Measurements from ENCODE around the gene PMS2.
"Not testable (repeated sequence)": the region's sequence is repeated elsewhere in the genome, so short reads cannot be mapped to it uniquely, and the experiment has no call there.

The PMS2 gene

DNA sequence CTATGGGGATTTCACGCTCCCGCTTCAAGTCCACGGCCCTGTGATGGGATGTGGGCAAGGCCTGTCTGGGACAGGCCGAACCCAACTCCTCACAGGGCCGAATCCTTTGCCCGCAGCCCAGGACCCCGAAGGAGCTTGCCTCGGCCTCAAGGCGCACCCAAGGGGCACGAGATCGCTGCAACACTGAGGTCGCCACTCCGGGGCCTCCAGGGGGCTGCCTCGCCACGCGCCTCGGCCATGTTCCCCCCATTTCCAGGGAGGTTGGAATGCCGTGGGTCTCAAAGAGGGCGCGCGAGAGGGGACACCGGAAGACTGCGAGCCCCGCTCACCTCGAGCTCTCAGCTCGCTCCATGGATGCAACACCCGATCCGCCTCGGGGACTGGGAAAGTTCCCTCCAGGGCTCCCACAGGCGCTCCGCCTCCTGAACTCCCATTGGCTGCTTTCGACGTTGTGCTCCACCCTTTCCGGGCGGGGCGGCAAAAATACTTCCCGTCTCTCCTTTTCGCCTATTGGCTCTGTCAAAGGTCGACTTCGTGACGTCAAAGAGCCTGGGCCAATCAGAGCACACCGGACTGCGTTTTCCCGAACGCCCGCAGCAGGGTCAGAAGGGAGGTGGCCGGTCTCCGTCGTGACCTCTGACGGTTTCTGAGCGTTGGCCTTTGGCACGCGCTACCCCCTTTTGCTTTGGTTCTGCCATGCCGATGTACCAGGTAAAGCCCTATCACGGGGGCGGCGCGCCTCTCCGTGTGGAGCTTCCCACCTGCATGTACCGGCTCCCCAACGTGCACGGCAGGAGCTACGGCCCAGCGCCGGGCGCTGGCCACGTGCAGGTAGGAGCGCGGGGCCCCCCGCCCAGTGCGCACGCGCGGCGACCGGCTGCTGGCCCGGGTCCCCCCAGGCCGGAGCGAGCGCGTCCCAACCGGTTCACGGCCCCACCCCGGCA is at the start of gene PMS2, which contains the start of gene AIMP2:
Gene PMS2 (minus strand): TSS at position 382 of the 944 bp plus-strand sequence. CDS start 30 bp downstream, at position 352.
Gene AIMP2 (plus strand): TSS at position 605 of the 944 bp plus-strand sequence. CDS start 92 bp downstream, at position 697.
- peak; percentile 98 for DNase-seq (ENCODE audit: low spot score)

DNA sequence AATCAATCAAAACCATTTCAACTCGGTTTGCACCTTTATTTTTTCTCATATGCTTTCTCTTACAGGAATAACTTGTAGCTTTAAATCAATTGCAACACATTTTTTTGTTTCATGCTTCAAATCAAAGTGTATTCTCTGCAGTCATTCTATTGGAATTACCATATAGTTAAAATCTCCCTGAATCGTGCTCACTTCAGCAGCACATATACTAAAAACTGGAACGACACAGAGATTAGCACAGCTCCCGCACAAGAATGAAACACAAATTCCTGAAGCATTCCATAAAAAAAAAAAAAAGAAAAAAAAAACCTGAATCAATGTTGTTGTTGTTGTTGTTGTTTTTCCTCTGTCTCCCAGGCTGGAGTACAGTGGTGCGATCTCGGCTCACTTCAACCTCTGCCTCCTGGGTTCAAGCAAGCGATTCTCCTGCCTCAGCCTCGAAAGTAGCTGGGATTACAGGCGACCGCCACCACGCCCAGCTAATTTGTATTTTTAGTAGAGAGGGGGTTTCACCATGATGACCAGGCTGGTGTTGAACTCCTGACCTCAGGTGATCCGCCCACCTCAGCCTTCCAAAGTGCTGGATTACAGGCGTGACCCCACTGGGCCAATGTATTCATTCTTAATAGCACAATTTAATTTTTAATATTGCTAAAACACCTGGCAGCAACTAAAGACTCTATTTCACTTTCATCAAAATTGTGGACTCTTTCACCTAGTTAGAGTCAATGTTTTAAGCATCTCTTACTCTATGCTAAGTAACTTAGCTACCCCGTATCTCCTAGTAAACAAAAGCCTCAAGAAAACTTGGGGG is 48.7 kb upstream of the PMS2 start:
- DNase-seq (ENCODE audit: low spot score) = no peak

DNA sequence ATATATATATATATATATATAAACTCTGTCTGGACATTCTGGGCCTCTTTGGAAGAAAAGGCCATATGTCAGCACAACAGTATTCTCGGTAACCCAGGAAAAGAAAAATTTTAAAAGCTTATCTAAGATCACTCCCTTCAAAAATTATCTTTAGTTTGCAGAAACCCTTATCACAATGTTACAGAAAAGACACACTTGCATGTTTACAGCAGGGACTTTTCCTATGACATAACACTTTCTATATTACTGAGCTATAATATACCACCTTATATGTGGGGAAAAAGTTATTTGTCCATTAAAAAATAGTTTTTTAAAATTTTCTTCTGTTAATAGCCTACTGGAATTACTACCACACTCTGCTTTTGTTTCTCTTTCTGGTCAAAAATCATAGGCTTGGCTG is 47.8 kb upstream of the PMS2 start:
- DNase-seq (ENCODE audit: low spot score) = no peak

- not testable (repeated sequence) for DNase-seq (ENCODE audit: low spot score)
Observed at GRCh38 chr7:6051185-6051584, 42.3 kb upstream of the PMS2 start.

DNA sequence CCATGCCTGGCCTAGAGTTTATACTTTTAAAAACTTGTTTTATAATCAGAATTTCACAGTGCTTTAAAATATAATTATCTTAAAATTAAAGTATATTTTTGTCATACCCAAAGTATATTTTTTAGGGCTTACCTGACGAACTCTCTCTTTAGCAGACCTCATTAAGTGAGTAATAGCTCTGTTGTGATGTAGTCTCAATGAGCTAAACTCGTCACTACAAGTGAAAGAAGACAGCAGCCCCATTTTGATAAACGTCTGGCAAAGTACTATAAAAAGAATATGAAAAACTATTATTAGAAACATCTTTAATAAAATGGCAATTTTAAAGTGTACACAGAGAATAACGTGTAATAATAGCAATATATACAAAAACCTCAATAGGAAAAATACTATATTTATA is 40.9 kb upstream of the PMS2 start:
- DNase-seq (ENCODE audit: low spot score) = no peak

DNA sequence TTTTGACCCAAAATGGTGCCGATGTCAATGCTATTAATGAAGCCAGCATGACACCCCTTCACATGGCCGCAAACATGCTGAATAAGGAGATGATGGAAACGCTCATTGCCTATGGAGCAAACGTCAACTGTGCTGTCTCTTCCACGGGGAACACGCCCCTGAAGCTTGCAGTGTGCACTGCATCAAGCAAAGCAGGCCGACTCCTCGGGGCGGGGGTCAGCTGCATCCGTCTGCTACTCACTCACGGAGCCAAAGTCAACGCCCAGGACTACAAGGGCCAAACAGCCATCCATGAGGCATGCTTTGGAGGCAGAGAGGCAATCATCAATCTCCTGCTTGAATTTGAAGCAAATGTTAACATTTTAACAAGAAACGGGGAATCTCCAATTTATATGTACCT is 26.8 kb upstream of the PMS2 start:
- DNase-seq (ENCODE audit: low spot score) = no peak

GRCh38 chr7:6035165-6035564 is 26.3 kb upstream of the PMS2 start:
- DNase-seq (ENCODE audit: low spot score) = no peak

GRCh38 chr7:6032641-6033040 is 23.8 kb upstream of the PMS2 start:
- no peak for DNase-seq (ENCODE audit: low spot score)

DNA sequence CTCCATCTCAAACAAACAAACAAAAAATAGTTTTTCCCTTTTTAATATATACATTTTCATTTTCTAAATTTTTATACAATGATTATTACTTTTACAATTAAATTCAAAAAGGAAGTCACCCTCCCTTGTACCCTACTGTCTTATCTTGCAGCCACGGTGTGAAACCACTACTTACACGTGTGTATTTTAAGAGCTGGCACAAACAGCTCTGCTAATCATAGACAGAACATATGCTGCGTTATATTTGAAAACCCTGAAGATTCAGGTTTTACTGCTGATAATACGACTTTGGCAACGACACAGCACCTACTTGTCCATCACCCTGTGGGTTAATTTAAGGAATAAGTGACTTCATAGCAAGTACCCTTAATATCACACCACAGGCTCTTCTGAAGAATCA is 23.3 kb upstream of the PMS2 start:
- no peak for DNase-seq (ENCODE audit: low spot score)

- no peak for DNase-seq (ENCODE audit: low spot score)
Observed at GRCh38 chr7:6031567-6031966, 22.7 kb upstream of the PMS2 start.

GRCh38 chr7:6030988-6031387 is 22.1 kb upstream of the PMS2 start, which contains the start of gene ANKRD61:
TSS of gene ANKRD61 (plus strand) at chr7:6031376. CDS start at chr7:6031376, 0 bp downstream.
- DNase-seq (ENCODE audit: low spot score) = no peak

- no peak for DNase-seq (ENCODE audit: low spot score)
Observed at GRCh38 chr7:6028563-6028962, 19.7 kb upstream of the PMS2 start.

- DNase-seq (ENCODE audit: low spot score) = no peak
Observed at GRCh38 chr7:6027806-6028365, 19.0 kb upstream of the PMS2 start.

- DNase-seq (ENCODE audit: low spot score) = no peak
Observed at GRCh38 chr7:6026820-6027311, 18.0 kb upstream of the PMS2 start.

DNA sequence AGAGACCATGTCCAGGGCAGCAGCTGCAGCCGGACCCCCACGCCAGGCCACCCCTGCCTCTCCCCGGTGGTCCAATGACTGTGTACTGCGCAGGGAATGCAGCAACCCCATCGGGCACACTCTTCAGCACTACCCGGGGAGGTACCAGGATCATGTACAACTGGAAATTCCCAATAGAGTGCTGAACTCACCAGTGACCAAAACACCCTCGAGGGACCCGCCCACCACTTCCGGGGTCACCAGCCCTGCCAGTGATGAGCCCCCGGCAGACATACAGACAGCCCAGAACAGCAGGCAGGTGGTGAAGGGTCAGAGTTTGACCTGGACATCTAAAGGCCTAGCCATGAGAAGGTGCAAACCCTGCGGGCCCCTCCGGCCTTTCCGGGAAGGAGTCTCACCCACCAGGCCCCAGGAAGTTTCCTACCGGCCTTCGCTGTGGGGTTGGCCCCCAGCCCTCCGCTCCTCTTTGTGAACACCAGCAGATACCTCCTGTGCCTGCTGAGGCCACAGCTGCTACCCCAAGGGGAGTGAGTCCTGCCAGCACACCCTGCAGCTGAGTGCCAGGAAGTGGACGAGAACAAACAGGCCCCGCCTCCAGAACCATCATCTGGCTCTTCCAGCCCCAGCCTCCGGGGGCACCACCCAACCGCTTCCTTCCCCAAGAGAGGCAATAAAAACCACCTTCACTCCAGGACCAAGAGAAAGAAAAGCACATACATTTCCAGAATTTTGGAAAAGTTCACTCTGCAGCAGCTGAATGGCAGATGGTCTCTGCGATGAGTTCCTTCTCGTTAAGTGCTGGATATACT is 17.4 kb upstream of the PMS2 start:
- DNase-seq (ENCODE audit: low spot score) = peak; percentile 61

DNA sequence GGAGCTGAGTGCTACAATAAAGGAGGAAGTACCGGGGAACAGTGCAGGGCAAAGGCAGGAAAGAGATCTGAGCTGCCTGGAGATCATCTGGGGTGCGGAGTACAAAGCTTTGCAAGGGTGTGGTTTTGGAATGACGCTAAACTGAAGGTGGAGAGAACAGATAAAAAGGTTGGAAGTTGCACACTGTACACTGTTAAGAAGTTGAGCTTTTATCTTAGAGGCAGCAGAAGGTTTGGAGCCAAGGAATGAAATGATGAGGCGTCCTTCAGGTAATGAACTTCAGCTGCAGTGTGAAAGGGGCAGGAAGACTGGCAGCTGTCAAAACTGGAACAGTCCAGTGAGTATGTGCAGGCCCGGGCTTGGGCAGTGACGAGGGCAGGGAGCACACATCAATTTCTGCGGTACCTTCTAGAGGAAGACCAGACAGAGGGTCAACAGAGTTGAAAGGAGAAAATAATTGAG is 15.2 kb upstream of the PMS2 start:
- no peak for DNase-seq (ENCODE audit: low spot score)

GRCh38 chr7:6022707-6023106 is 13.9 kb upstream of the PMS2 start:
- no peak for DNase-seq (ENCODE audit: low spot score)

DNA sequence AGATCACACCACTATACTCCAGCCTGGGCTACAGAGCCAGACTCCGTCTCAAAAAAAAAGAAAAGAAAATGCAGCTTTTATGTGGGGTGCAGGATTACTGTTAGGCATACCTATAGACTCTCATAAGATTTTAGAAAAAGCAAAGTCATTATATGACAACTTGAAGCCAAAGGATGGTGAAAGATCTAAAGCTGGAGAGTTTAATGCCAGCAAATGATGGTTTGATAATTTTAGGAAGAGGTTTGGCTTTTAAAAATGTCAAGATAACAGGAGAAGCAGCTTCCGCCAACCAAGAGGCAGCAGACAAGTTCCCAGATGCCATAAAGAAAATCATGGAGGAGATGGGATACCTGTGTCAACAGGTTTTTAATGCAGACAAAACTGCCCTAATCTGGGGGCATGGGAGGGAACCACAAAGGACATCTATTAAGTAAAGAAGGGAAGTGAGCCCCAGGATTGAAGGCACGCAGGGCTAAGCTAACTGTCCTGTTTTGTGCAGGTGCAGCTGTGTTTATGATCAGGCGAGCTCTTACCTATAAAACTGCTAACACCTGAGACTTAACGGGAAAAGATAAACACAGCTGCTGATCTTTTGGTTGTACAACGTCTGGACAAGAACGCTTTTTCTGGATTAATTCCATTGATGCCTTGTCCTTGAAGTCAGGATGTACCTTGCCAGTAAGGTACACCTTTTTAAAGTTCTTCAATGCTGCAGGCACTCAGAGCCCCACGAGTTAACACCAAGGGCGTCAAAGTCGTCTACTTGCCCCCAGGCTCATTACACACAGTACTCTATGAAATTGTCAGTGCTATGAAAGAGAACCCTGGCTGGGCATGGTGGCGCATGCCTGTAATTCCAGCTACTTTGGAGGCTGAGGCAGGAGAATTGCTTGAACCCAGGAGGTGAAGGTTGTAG is 11.8 kb upstream of the PMS2 start:
- no peak for DNase-seq (ENCODE audit: low spot score)

GRCh38 chr7:6016653-6016966 is 7.8 kb upstream of the PMS2 start:
- no peak for DNase-seq (ENCODE audit: low spot score)

GRCh38 chr7:6015917-6016652 is 7.2 kb upstream of the PMS2 start:
- DNase-seq (ENCODE audit: low spot score) = peak; percentile 42

Data from COLO829 (cell line).